Measurements from ENCODE around the gene LPP.

GRCh38 chr3:188617988-188618701 is 464.2 kb downstream of the LPP start:
- TF ChIP-seq GATA2 (IDR thresholded peaks at IDR 0.05; ENCODE audit: low read depth, low read length) = no peak
- no peak for TF ChIP-seq GATA3 (IDR thresholded peaks at IDR 0.05; ENCODE audit: low read depth, low read length)

Data from SH-SY5Y (cell line).